GM12865 (cell line): ENCODE results near the gene CEP350.

Experiments
- DNase-seq: peaks from one replicate; pipeline ENCODE4 v3.0.0; 2010; ENCODE audit warnings: low read depth
- H3K4me3 ChIP-seq: 2 replicates; pipeline ENCODE4 v1.5.1; 2011; ENCODE audit warnings: mild to moderate bottlenecking, low read depth, low read length, control low read depth
- TF ChIP-seq, protein P1 (sequence below): IDR thresholded peaks from 2 replicates; pipeline ENCODE4 v1.5.1; 2011; ENCODE audit warnings: low read length, control low read depth, low read depth, inconsistent platforms; ENCODE audit not compliant: insufficient read depth; ENCODE audit errors: missing control alignments

The CEP350 gene

GRCh38 chr1:179973198-179974110, 18.8 kb downstream of the CEP350 start:
- TF ChIP-seq, protein P1, sequence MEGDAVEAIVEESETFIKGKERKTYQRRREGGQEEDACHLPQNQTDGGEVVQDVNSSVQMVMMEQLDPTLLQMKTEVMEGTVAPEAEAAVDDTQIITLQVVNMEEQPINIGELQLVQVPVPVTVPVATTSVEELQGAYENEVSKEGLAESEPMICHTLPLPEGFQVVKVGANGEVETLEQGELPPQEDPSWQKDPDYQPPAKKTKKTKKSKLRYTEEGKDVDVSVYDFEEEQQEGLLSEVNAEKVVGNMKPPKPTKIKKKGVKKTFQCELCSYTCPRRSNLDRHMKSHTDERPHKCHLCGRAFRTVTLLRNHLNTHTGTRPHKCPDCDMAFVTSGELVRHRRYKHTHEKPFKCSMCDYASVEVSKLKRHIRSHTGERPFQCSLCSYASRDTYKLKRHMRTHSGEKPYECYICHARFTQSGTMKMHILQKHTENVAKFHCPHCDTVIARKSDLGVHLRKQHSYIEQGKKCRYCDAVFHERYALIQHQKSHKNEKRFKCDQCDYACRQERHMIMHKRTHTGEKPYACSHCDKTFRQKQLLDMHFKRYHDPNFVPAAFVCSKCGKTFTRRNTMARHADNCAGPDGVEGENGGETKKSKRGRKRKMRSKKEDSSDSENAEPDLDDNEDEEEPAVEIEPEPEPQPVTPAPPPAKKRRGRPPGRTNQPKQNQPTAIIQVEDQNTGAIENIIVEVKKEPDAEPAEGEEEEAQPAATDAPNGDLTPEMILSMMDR: no peak
- no peak overlapping the region for H3K4me3 ChIP-seq
- DNase-seq: no peak

- no peak overlapping the region for H3K4me3 ChIP-seq
- DNase-seq: no peak
- TF ChIP-seq, protein P1: no peak
Measured at GRCh38 chr1:179976970-179977651, 22.5 kb downstream of the CEP350 start.

GRCh38 chr1:179978199-179979079, 23.8 kb downstream of the CEP350 start:
- no peak overlapping the region for H3K4me3 ChIP-seq
- DNase-seq: no peak

DNA sequence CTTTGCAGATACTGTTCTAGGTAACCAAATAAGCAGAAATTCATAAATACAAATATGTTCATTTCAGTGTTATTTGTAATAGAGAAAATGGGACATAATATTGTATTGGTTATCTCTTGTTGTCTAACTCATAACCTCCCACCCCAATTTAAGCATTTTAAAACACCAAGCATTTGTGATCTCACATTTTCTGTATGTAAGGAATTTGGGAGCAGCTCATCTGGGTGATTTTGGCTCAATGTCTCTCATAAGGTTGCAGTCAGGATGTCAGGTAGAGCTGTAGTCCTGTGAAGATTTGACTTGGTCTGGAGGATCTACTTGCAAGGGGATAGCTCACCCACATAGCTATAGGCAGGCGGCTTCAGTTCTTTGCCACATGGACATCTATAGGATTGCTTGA, 29.5 kb downstream of the CEP350 start:
- TF ChIP-seq, protein P1: no peak
- H3K4me3 ChIP-seq: no peak overlapping the region
- no peak for DNase-seq

More at GRCh38 chr1:179978199-179979079, 23.8 kb downstream of the CEP350 start:
- TF ChIP-seq, protein P1: no peak

GRCh38 chr1:179984942-179985341, 30.3 kb downstream of the CEP350 start:
- H3K4me3 ChIP-seq: no peak overlapping the region
- TF ChIP-seq, protein P1: no peak
- DNase-seq: peak; percentile 24

- TF ChIP-seq, protein P1: no peak
- H3K4me3 ChIP-seq: no peak overlapping the region
- DNase-seq: no peak
Measured at GRCh38 chr1:179990847-179991246, 36.2 kb downstream of the CEP350 start.
